ACHN (cell line): ENCODE results near the gene SLC24A3.

ENCODE experiments used
- DNase-seq: peaks from one replicate; pipeline ENCODE4 v3.0.0-alpha.2; 2015
- in situ Hi-C: cut with HindIII; loops from 2 replicates; pipeline ENCODE4 v1.10.0; 2017; ENCODE audit warnings: low sequenced_read_pairs, low pct_ligation_motif_present, low pct_unique_long_range_greater_than_20kb

The SLC24A3 gene

DNA sequence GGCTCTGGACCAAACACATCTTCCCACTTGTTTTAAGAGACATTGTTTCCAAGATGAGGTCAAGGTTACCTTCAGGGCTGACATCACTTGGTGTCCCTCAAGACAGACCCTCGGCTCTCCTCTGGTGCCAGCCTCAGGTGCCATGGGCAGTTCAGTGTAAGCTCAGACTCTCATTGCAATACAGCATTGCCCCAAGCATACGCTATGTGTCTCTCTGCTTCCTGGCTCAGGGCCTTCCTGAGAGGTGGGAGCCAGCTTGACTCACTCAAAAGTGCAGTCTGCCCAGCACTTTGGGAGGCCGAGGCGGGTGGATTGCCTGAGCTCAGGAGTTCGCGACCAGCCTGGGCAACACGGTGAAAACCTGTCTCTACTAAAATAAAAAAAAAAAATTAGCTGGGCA lies 51.7 kb downstream of the SLC24A3 start:
- in situ Hi-C loops = no loop called here
- no peak for DNase-seq

GRCh38 chr20:19265646-19266374 lies 53.4 kb downstream of the SLC24A3 start:
- DNase-seq = no peak
- in situ Hi-C loops = no loop called here

- no peak for DNase-seq
- in situ Hi-C loops = no loop called here
These were observed 56.0 kb downstream of the SLC24A3 start for GRCh38 chr20:19268426-19268825.

DNA sequence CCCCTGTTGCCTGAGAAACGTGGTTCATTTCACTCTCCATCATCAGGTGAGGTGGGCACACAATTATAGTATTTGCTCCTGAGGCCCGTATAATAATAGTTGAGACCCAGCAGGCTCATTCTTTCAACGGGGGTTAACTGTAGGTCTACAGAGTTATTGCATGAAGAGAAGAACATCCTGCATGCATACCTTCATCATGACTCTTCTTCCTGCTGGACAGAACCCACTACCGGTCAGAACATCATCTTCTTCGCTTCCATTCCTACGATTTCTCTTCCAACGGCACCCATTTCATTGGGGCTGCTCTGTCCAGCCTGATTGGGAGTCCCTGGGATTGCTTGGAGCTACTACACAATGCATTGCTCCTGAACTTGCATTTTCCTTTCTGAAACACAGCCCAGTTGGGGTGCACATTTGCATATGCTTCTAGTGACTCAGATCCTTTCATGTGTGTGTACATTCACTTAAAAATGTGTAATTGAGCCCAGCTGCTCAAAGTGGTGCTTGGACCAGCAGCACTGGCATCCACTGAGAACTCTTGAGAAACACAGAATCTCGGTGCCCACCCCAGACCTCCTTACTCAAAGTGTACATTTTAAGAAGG lies 57.4 kb downstream of the SLC24A3 start:
- in situ Hi-C loops = no loop called here
- DNase-seq = no peak

GRCh38 chr20:19271879-19272651 lies 59.6 kb downstream of the SLC24A3 start:
- no peak for DNase-seq
- in situ Hi-C loops = no loop called here

DNA sequence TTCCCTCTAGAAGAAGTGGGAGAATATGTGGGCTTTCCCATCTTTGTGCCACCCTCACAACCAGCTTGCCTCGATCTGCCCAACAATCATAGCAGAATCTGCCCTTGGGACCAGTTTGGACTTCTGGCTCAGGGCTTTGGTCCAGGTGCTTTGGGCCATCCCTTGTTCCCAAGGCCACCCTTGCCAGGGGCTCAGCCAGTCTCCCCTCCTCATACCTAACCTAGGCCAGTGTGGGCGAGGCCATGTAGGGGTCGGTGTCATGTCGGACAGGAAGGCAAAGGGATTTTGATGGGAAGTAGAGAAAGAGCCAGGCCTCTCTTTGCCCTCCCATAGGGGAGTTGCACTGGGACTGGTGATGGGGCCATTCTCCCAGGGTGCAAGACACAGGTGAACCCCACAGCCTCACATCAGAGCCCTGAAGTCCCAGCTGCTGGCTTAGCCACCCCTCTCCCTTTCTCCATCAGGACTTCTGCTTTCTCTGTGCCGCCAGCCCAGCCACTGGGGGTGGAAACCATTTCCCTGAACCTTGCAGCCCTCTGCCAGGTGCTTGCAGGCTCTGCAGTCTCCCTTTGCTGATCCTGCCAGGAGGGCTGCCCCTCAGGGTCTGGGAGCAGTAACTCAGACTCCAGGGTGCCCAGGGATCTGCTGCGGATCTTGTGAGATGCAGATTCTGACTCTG lies 60.7 kb downstream of the SLC24A3 start:
- in situ Hi-C loops = no loop called here
- no peak for DNase-seq

GRCh38 chr20:19274001-19274400 lies 61.6 kb downstream of the SLC24A3 start:
- no peak for DNase-seq
- in situ Hi-C loops = no loop called here

GRCh38 chr20:19274412-19275015 lies 62.1 kb downstream of the SLC24A3 start:
- in situ Hi-C loops = no loop called here
- no peak for DNase-seq

- in situ Hi-C loops = no loop called here
- DNase-seq = no peak
These were observed 62.7 kb downstream of the SLC24A3 start for GRCh38 chr20:19275038-19275629.

GRCh38 chr20:19275630-19276071 lies 63.2 kb downstream of the SLC24A3 start:
- in situ Hi-C loops = no loop called here

GRCh38 chr20:19277381-19277780 lies 64.9 kb downstream of the SLC24A3 start:
- DNase-seq = no peak
- in situ Hi-C loops = no loop called here

More at GRCh38 chr20:19275630-19276071, 63.2 kb downstream of the SLC24A3 start:
- DNase-seq = no peak

DNA sequence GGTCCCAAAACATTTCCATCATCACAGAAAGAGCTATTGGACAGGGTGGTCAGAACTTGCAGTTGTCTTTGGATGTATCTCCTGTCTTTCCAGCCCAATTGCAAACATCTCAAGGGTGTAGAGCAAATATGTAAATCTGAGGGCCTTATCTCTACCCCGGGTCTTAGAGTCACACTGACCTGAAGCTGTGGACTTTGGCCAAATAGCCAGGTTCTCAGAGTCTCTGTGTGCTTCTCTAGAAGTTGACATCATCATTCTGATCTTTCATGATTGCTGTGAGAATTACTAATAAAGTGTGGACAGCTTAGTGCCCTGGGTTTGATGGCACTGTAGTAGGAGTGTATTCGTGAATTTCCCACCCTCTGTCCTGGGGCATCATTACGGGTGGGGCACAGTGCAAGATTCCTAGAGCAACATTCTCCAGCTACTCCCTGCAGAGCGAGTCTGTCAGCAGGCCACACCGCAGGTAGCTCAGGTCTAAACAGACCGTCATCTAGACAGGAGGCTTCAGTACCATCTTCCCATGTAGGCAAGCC lies 71.1 kb downstream of the SLC24A3 start:
- in situ Hi-C loops = no loop called here
- DNase-seq = no peak

GRCh38 chr20:19284400-19285178 lies 72.1 kb downstream of the SLC24A3 start:
- DNase-seq = no peak
- in situ Hi-C loops = no loop called here

GRCh38 chr20:19285436-19285835 lies 73.0 kb downstream of the SLC24A3 start:
- no peak for DNase-seq
- in situ Hi-C loops = no loop called here

GRCh38 chr20:19288061-19288460 lies 75.6 kb downstream of the SLC24A3 start:
- no peak for DNase-seq
- in situ Hi-C loops = no loop called here

DNA sequence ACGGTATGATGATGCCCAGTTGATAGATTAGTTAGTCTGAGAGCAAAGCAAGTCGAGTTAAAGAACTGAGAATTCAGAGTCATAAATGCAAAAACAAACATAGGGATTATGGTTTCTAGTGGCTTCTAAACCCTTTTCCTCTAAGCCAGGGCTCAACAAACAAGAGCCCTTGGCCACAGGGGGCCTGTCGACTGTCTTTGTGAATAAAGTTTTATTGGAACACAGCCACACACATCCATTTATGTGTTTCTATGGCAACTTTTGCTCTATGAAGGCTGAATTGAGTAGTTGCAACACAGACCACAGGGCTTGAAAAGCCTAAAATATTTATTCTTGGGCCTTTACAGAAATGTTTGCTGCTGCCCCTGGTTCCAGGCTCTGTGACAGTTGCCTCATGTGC lies 76.2 kb downstream of the SLC24A3 start:
- in situ Hi-C loops = no loop called here
- no peak for DNase-seq

- in situ Hi-C loops = no loop called here
- no peak for DNase-seq
These were observed 77.0 kb downstream of the SLC24A3 start for GRCh38 chr20:19289451-19289850.
